T-cell (primary cell): Measurements from ENCODE around the gene LTBP3. TPM values are rescaled to one million over a fixed set of nuclear protein-coding genes. Genes with fewer than 3 reads are reported as not detected.
A peak's percentile ranks its signal among the peaks of the same experiment; 100 is the strongest.

ENCODE experiments used
- ATAC-seq, 4 experiments: fragments of 200-7000 bp in 3 of 4; fragments of 150-1000 bp in 1 of 4; cut with Tn5 transposase; replicated peaks in 1 of 4; 1 replicate in 3 of 4; 2 replicates in 1 of 4; pipeline ENCODE4 v1.10.0; 2021; ENCODE audit warnings: moderate library complexity in 3 of 4, mild to moderate bottlenecking in 2 of 4, moderate number of reproducible peaks in 1 of 4
- CTCF ChIA-PET, 2 donors: fragments of 300-600 bp; sonication (Branson Sonifier 250); formaldehyde crosslinking; loops; one replicate each; lab custom pipeline; 2022; ENCODE audit warnings: antibody characterized with exemption in 2 of 2; lab: Charles Lee
- POLR2A ChIA-PET, 2 donors: fragments of 300-600 bp; sonication (Branson Sonifier 250); formaldehyde crosslinking; loops; one replicate each; lab custom pipeline; 2022; ENCODE audit warnings: antibody characterized with exemption in 2 of 2; lab: Charles Lee
- DNase-seq, 35 experiments: peaks; one replicate each; pipeline versions ENCODE4 v3.0.0 to v3.0.0-alpha.2; 2013 to 2023
- H3K27ac ChIP-seq: one replicate; pipeline ENCODE4 v1.5.1; 2013; ENCODE audit warnings: low read length
- H3K27me3 ChIP-seq, 2 experiments: replicated peaks in 1 of 2; 1 replicate in 1 of 2; 2 replicates in 1 of 2; pipeline versions ENCODE4 v1.6.1 to v1.7.0; 2013; ENCODE audit warnings: low read length in 1 of 2, mixed read lengths in 1 of 2; ENCODE audit not compliant: control insufficient read depth in 2 of 2, insufficient read depth in 2 of 2; ENCODE audit errors: extremely low read depth in 1 of 2
- H3K36me3 ChIP-seq, 2 donors: 1 replicate in 1 of 2; 2 replicates in 1 of 2; pipeline versions ENCODE4 v1.6.1 to v1.7.0; 2013; ENCODE audit warnings: low read length in 1 of 2; ENCODE audit not compliant: control insufficient read depth in 2 of 2, insufficient read depth in 1 of 2; ENCODE audit errors: extremely low read depth in 1 of 2
- H3K4me1 ChIP-seq, 2 experiments: 1 replicate in 1 of 2; 2 replicates in 1 of 2; pipeline versions ENCODE4 v1.6.1 to v1.7.0; 2013; ENCODE audit warnings: low read length in 2 of 2, mixed read lengths in 1 of 2; ENCODE audit not compliant: insufficient read depth in 2 of 2, control insufficient read depth in 1 of 2; ENCODE audit errors: extremely low read depth in 1 of 2
- H3K4me3 ChIP-seq, 2 donors: 1 replicate in 1 of 2; 2 replicates in 1 of 2; pipeline versions ENCODE4 v1.5.1 to v1.7.0; 2013; ENCODE audit warnings: mild to moderate bottlenecking in 2 of 2, low read length in 1 of 2, moderate library complexity in 1 of 2; ENCODE audit not compliant: control insufficient read depth in 1 of 2; ENCODE audit errors: extremely low read depth in 1 of 2
- H3K9me3 ChIP-seq: 2 replicates; pipeline ENCODE4 v1.7.0; 2013
- H3K27ac Mint-ChIP-seq, 2 donors: one replicate each; pipeline ENCODE4 v1.8.0; 2020 to 2021; ENCODE audit warnings: mild to moderate bottlenecking in 2 of 2, mixed read lengths in 2 of 2
- H3K27me3 Mint-ChIP-seq, 2 donors: one replicate each; pipeline ENCODE4 v1.8.0; 2021 to 2022; ENCODE audit warnings: mixed read lengths in 2 of 2
- H3K36me3 Mint-ChIP-seq: one replicate; pipeline ENCODE4 v1.8.0; 2021; ENCODE audit warnings: mixed read lengths
- H3K4me1 Mint-ChIP-seq, 3 donors: one replicate each; pipeline ENCODE4 v1.8.0; 2020 to 2022; ENCODE audit warnings: mixed read lengths in 3 of 3, mild to moderate bottlenecking in 1 of 3
- H3K4me3 Mint-ChIP-seq, 3 donors: one replicate each; pipeline ENCODE4 v1.8.0; 2020 to 2022; ENCODE audit warnings: mild to moderate bottlenecking in 3 of 3, mixed read lengths in 3 of 3, moderate library complexity in 3 of 3
- H3K9me3 Mint-ChIP-seq, 3 donors: one replicate each; pipeline ENCODE4 v1.8.0; 2020 to 2022; ENCODE audit warnings: mixed read lengths in 3 of 3
- WGBS: methylation state at CpG from one replicate; pipeline ENCODE4 v1.1.5; 2013; ENCODE audit warnings: missing lambda C conversion rate; ENCODE audit not compliant: insufficient coverage; 5-methylcytosine and 5-hydroxymethylcytosine counted together
- total RNA-seq, 35 experiments: library from RNA in 6 of 35; stranded (reverse) in 6 of 35; fragments of 120-200 nt in 1 of 35; gene quantifications; one replicate each; pipeline versions ENCODE4 v1.2.1 to v1.2.4 and lab custom pipeline; 2013 to 2026

LTBP3 gene
- total RNA-seq (100 to 1,000 TPM; 200 to 364 (median 284) TPM), total RNA-seq (lab: John Stamatoyannopoulos, UW) (24.9 to 318 (median 147) reads per million in 29 experiments)
- total RNA-seq (2013) = 55.6 TPM

DNA sequence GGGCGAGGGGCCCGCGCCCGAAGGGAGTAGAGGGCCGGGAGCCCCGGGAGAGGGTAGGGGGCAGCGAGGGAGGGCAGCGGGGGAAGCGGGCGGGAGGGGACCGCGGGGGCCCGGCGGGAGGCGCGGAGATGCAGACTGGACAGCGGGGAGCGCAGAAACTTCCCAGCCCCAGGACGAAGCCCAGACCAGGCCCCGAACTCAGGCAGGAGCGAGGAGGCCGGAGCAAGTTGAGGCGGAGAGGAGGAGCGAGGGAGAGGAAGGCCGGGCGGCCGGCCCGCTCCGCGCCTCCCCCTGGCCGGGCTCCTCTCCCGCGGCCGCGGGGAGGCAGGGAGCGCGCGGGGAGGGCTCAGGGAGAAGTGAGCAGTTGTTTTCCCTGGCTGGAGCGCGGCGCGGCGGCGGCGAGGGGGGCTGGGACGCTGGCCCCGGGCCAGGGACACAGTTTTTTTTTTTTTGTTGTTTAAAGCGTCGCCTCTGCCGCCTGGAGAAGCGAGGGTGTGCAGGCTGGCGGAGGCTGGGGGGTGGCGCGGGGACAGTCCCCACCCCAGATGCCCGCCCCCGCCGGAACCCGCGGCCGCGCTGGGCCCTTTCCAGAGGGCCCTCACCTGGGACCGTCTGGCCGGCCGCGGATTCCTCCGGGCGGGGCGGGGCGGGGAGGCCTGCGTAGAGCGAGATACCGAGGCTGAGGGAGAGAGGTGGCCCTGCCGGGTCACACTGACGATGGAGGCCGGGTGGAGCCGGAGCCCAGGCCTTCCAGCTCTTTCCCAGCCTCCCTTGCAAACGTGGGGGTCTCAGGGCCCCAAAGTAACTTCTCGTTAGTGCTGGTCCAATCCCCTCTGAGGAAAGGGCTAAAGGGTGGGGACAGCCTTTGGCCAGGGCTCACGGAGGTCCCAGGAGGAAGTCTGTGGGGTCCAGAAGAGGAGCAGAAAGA is at the start of gene LTBP3:
Gene LTBP3, minus strand, starts transcription at position 358 of the 928 bp plus-strand sequence. CDS start 400 bp downstream, outside the sequence.
- Histone ChIP-seq H3K4me3 (peak within 1 kb of the TSS; percentile 58 to 68), H3K36me3 (no peaks in the 10 kb centered on the region), H3K4me1 (peaks cover 21 to 72% of the 10 kb centered on the region in 2 experiments), H3K9me3 (no peaks in the 10 kb centered on the region), H3K27ac (peak within 1 kb of the TSS; percentile 89), H3K27me3 (no peaks in the 10 kb centered on the region)
- Mint-ChIP-seq H3K36me3 (no peaks in the 10 kb centered on the region), H3K27ac (peak within 1 kb of the TSS; percentile 93 to 95), H3K4me3 (peak within 1 kb of the TSS; percentile 82 to 91 (median 86)), H3K4me1 (peaks cover 61 to 64% (median 61%) of the 10 kb centered on the region in 3 donors), H3K27me3 (no peaks in the 10 kb centered on the region), H3K9me3 (no peaks in the 10 kb centered on the region)
- WGBS = under 1% methylated on average over 60 of the region's 79 CpGs
- POLR2A ChIA-PET = no interaction called here
- CTCF ChIA-PET = no interaction called here
- DNase-seq (peak in 3 of 35 experiments; percentile 46 to 65 (median 48)), ATAC-seq (peak; percentile 36 to 43 (median 40))

DNA sequence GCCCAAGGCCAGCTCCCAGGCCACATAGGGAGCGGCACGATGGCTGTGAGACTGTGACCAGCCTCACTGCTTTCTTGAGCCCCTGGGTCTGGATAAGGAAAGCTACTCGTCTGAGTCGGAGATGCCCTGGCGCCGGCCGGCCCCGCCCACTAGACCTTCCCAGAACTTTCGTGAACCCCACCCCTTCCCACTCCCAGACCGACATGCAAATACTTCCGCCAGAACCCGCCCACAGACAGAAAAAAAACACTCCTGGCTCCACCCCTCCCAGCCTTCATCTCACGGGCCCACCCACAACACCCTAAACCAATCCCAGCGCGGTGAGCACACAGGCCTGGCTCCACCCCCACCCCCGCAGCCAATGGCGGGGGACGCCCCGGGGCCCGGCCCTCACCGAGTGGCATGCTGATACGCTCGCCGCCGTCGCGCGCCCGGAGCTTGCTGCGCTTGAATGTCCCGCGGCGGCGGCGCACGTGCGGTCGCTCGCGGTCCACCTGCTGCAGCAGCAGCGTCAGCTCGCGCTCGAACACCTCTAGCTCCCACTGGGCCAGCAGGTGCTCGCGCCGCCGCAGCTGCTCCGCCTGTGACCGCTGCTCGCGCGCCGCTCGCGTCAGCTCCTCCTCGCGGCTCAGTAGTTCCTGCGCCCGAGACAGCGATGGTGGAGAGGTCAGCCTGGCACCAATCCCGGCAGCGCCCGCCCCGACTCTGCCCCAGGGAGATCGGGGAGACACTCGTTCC is 48.9 kb upstream of the LTBP3 start:
- CTCF ChIA-PET = no interaction called here
- peak in 1 of 4 experiments; percentile 42 for ATAC-seq
- H3K27ac Mint-ChIP-seq = no peak overlapping the region

GRCh38 chr11:65604258-65604657 is 46.1 kb upstream of the LTBP3 start:
- 100% methylated on average over 1 of the region's 1 CpG for WGBS
- peaks cover 6 to 7% (median 6%) of the 10 kb centered on the region in 3 donors for H3K4me1 Mint-ChIP-seq
- no peak overlapping the region for H3K4me3 Mint-ChIP-seq
- H3K4me1 ChIP-seq = no peaks in the 10 kb centered on the region
- H3K27ac Mint-ChIP-seq = no peak overlapping the region
- no peak for ATAC-seq
- CTCF ChIA-PET = interaction anchor here (0.6 kb wide), 2 partner anchors 143 to 243 kb away, joined by 4 to 5 read pairs; no protein-coding TSS in a partner anchor
- H3K36me3 ChIP-seq = peaks cover 8 to 56% of the 10 kb centered on the region in 2 donors
- H3K27me3 Mint-ChIP-seq = no peaks in the 10 kb centered on the region
- no peaks in the 10 kb centered on the region for H3K27me3 ChIP-seq
- peaks cover 22% of the 10 kb centered on the region for H3K36me3 Mint-ChIP-seq
- no peak overlapping the region for H3K27ac ChIP-seq
- no peaks in the 10 kb centered on the region for H3K9me3 Mint-ChIP-seq
- POLR2A ChIA-PET = interaction anchor here in 1 of 2 donors (0.6 kb wide), 2 partner anchors 9 to 376 kb away, joined by 3 read pairs; partner anchors contain the start of gene KCNK7
- DNase-seq = no peak
- no peak overlapping the region for H3K4me3 ChIP-seq
- H3K9me3 ChIP-seq = no peaks in the 10 kb centered on the region

More for the DNA sequence above, 48.9 kb upstream of the LTBP3 start:
- Mint-ChIP-seq H3K4me1 (peaks cover 31 to 34% (median 33%) of the 10 kb centered on the region in 3 donors), H3K36me3 (peaks cover 23% of the 10 kb centered on the region), H3K4me3 (no peak overlapping the region), H3K9me3 (no peaks in the 10 kb centered on the region), H3K27me3 (no peaks in the 10 kb centered on the region)
- Histone ChIP-seq H3K36me3 (peaks cover 14 to 61% of the 10 kb centered on the region in 2 donors), H3K27me3 (no peaks in the 10 kb centered on the region), H3K4me3 (no peak overlapping the region), H3K9me3 (no peaks in the 10 kb centered on the region), H3K4me1 (peaks cover 15 to 26% of the 10 kb centered on the region in 2 experiments), H3K27ac (no peak overlapping the region)
- POLR2A ChIA-PET = no interaction called here
- 92% methylated on average over 56 of the region's 67 CpGs for WGBS
- peak in 1 of 35 experiments; percentile 22 for DNase-seq

- no peak overlapping the region for H3K4me3 ChIP-seq
- no peak overlapping the region for H3K27ac Mint-ChIP-seq
- H3K27me3 Mint-ChIP-seq = no peaks in the 10 kb centered on the region
- H3K9me3 ChIP-seq = no peaks in the 10 kb centered on the region
- POLR2A ChIA-PET = no interaction called here
- no peak for DNase-seq
- WGBS = 98% methylated on average over 3 of the region's 6 CpGs
- peaks cover 0 to 14% of the 10 kb centered on the region in 2 experiments for H3K4me1 ChIP-seq
- no peak for ATAC-seq
- H3K4me1 Mint-ChIP-seq = peaks cover 4 to 10% (median 9%) of the 10 kb centered on the region in 3 donors
- CTCF ChIA-PET = no interaction called here
- no peaks in the 10 kb centered on the region for H3K9me3 Mint-ChIP-seq
- H3K27me3 ChIP-seq = no peaks in the 10 kb centered on the region
- no peak overlapping the region for H3K27ac ChIP-seq
- no peak overlapping the region for H3K4me3 Mint-ChIP-seq
- peaks cover 18% of the 10 kb centered on the region for H3K36me3 Mint-ChIP-seq
- H3K36me3 ChIP-seq = peaks cover 16 to 35% of the 10 kb centered on the region in 2 donors
These were observed 41.7 kb upstream of the LTBP3 start for GRCh38 chr11:65599955-65600246.

DNA sequence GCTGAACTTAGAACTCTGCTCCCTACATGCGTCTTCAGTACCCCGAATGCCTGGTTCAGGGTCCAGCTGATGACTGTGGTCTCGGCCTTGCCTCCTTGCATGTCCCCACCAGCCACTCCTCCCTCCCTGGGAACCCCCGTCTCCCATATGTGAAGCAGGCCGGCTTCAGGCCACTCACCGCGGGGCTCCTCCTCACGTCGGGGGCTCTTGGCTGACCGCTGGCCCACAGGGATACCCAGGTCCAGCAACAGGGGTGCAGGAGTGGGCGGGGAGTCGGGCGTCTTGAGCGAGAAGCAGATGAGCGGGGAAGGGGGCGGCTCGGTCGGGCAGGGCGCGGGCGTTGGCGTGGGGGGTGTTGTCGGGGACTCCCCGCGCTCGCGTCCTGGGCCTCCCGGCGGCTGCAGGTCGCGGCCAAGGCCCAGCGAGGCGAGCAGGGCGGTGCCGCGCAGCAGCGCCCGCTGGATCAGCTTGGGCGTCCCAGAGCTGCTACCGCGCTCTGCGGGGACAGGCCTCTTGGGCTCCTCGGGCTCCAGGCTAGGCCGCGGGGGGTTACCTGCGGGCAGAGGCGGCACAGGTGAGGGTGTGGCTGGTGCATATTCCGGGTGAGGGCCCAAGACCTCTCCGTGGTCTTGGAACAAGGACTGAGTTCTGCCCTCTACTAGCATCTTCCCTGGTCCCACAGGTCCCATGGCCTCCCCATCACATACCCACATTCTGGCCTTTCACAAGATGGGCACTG is 41.2 kb upstream of the LTBP3 start:
- no peak for ATAC-seq
- no peak for DNase-seq
- peaks cover 18% of the 10 kb centered on the region for H3K36me3 Mint-ChIP-seq
- H3K4me3 ChIP-seq = no peak overlapping the region
- H3K27ac Mint-ChIP-seq = no peak overlapping the region
- H3K4me1 ChIP-seq = peaks cover 0 to 18% of the 10 kb centered on the region in 2 experiments
- H3K27me3 ChIP-seq = no peaks in the 10 kb centered on the region
- WGBS = 95% methylated on average over 44 of the region's 49 CpGs
- H3K27me3 Mint-ChIP-seq = no peaks in the 10 kb centered on the region
- no peaks in the 10 kb centered on the region for H3K9me3 ChIP-seq
- no peak overlapping the region for H3K4me3 Mint-ChIP-seq
- ChIA-PET CTCF (no interaction called here), POLR2A (no interaction called here)
- H3K27ac ChIP-seq = no peak overlapping the region
- H3K9me3 Mint-ChIP-seq = no peaks in the 10 kb centered on the region
- peaks cover 6 to 14% (median 11%) of the 10 kb centered on the region in 3 donors for H3K4me1 Mint-ChIP-seq
- H3K36me3 ChIP-seq = peaks cover 16 to 33% of the 10 kb centered on the region in 2 donors
